ENCODE measurements around the gene FHIT.

FHIT gene

DNA sequence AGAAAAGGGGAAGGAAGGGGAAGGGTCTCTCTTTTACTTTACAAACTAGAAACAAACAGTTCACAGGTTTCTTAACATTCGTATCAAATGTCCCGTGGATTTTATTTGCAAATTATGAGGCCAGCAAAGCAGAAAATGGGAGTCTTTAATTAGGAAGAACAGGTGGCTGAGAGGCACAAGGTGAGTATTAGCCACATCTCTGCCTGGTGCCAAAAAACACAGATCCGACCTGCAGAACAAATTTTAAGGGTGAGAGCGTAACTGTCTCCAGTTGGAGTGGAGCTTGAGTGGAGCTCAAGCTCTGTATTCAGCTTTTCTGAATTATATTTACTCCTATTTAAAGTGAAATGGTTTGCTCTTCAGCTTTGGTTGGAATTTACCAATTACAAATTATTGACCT is 1004.9 kb downstream of the FHIT start:
- peaks cover 14% of the 10 kb centered on the region for H3K9me3 Mint-ChIP-seq
- peaks cover 21% of the 10 kb centered on the region for H3K4me1 Mint-ChIP-seq

DNA sequence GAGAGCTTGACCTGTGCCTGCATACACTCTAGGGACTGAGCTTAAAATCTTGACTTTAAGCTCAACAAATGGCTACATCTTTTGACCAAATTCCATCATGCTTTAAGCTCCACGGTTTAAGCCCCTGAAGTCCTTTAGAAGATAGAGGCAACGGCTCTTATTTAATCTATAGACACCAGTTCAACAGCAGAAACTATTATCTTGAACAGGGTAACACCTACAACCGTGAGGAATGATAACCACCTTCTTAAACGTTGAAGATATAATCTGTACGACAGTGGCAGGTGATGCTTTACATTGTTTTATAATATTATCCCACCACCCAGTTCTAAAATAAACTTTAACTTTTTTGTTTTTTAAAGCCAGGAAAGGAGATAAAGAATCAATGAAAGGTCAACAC is 1007.8 kb downstream of the FHIT start:
- no peaks in the 10 kb centered on the region for H3K27me3 Mint-ChIP-seq (ENCODE audit: low read depth, poor library complexity)
- peaks cover 12% of the 10 kb centered on the region for H3K9me3 Mint-ChIP-seq
- H3K27ac Mint-ChIP-seq, result no peak overlapping the region
- TF ChIP-seq, protein P1, sequence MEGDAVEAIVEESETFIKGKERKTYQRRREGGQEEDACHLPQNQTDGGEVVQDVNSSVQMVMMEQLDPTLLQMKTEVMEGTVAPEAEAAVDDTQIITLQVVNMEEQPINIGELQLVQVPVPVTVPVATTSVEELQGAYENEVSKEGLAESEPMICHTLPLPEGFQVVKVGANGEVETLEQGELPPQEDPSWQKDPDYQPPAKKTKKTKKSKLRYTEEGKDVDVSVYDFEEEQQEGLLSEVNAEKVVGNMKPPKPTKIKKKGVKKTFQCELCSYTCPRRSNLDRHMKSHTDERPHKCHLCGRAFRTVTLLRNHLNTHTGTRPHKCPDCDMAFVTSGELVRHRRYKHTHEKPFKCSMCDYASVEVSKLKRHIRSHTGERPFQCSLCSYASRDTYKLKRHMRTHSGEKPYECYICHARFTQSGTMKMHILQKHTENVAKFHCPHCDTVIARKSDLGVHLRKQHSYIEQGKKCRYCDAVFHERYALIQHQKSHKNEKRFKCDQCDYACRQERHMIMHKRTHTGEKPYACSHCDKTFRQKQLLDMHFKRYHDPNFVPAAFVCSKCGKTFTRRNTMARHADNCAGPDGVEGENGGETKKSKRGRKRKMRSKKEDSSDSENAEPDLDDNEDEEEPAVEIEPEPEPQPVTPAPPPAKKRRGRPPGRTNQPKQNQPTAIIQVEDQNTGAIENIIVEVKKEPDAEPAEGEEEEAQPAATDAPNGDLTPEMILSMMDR (IDR thresholded peaks at IDR 0.05), result no peak
- peaks cover 9% of the 10 kb centered on the region for H3K36me3 Mint-ChIP-seq (ENCODE audit: low read depth)
- H3K4me1 Mint-ChIP-seq, result peaks cover 5% of the 10 kb centered on the region
- no peak overlapping the region for H3K4me3 Mint-ChIP-seq
- DNase-seq, result no peak

More for the DNA sequence above, 1004.9 kb downstream of the FHIT start:
- H3K36me3 Mint-ChIP-seq (ENCODE audit: low read depth), result peaks cover 10% of the 10 kb centered on the region
- no peaks in the 10 kb centered on the region for H3K27me3 Mint-ChIP-seq (ENCODE audit: low read depth, poor library complexity)
- TF ChIP-seq, protein P1 (IDR thresholded peaks at IDR 0.05), result no peak
- DNase-seq, result no peak
- no peak overlapping the region for H3K27ac Mint-ChIP-seq
- no peak overlapping the region for H3K4me3 Mint-ChIP-seq

DNA sequence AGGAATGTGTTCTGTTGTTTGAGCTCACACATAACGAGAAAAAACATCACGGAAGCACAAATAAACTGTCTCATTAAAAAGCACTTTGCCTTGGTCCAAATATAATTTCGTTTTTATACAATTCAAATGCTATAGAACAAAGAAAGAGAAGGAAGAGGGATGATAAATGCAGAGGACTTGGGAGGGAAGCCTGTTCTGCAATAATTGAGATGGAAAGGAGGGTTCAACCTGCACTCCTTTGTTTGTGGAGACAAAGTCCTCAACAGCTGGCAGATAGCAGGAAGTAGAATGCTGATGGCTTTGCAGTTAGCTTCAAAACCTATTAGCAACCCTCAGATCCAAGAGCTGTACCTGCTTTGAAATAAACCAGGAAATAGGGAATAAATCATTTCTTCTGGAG is 1010.8 kb downstream of the FHIT start:
- Mint-ChIP-seq H3K9me3 (no peaks in the 10 kb centered on the region), H3K36me3 (ENCODE audit: low read depth) (no peaks in the 10 kb centered on the region), H3K27me3 (ENCODE audit: low read depth, poor library complexity) (no peaks in the 10 kb centered on the region), H3K27ac (no peak overlapping the region), H3K4me1 (peaks cover 5% of the 10 kb centered on the region), H3K4me3 (no peak overlapping the region)
- TF ChIP-seq, protein P1 (IDR thresholded peaks at IDR 0.05), result no peak
- no peak for DNase-seq

DNA sequence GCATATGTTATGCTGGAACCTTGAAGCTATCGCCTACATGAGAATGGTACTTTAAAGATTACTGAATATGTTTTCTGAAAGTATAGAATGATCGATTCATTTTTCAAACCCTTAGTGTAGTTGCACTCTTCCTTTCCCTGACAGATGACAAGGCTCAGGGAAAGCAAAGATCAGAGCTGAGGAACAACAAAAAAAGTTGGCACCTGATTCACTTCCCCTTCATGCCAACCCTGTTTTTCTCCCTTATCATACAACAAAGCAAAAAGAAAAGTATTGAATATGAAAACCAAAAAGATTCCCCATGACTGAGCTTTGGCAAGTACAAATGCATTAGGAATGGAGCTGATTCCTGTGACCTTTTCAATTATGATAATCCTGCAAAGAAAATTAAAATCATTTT is 1012.7 kb downstream of the FHIT start:
- H3K4me1 Mint-ChIP-seq, result peaks cover 5% of the 10 kb centered on the region
- H3K36me3 Mint-ChIP-seq (ENCODE audit: low read depth), result peaks cover 5% of the 10 kb centered on the region
- no peak for DNase-seq
- H3K27me3 Mint-ChIP-seq (ENCODE audit: low read depth, poor library complexity), result no peaks in the 10 kb centered on the region
- peaks cover 5% of the 10 kb centered on the region for H3K9me3 Mint-ChIP-seq
- TF ChIP-seq, protein P1 (IDR thresholded peaks at IDR 0.05), result no peak
- no peak overlapping the region for H3K4me3 Mint-ChIP-seq
- no peak overlapping the region for H3K27ac Mint-ChIP-seq

DNA sequence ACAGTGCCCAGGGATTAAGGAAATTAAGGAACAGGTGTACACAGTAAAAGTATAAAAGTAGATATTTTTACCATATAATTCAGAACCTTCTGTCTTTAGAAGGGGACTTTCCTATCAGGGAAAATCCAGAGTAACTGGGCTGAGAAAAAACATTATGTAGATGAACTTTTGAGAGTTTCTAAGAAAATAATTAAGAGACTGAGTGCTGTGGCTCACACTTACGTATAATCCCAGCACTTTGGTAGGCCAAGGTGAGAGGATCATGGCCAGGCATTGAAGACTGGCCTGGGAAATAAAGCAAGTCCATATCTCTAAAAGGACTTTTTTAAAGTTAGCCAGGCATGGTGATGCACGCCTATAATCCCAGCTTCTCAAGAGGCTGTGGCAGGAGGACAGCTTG is 1021.8 kb downstream of the FHIT start:
- TF ChIP-seq, protein P1 (IDR thresholded peaks at IDR 0.05), result no peak
- Mint-ChIP-seq H3K9me3 (peaks cover 9% of the 10 kb centered on the region), H3K27me3 (ENCODE audit: low read depth, poor library complexity) (peaks cover 9% of the 10 kb centered on the region), H3K27ac (no peak overlapping the region), H3K4me3 (no peak overlapping the region), H3K4me1 (peaks cover 27% of the 10 kb centered on the region), H3K36me3 (ENCODE audit: low read depth) (peaks cover 6% of the 10 kb centered on the region)
- DNase-seq, result no peak

DNA sequence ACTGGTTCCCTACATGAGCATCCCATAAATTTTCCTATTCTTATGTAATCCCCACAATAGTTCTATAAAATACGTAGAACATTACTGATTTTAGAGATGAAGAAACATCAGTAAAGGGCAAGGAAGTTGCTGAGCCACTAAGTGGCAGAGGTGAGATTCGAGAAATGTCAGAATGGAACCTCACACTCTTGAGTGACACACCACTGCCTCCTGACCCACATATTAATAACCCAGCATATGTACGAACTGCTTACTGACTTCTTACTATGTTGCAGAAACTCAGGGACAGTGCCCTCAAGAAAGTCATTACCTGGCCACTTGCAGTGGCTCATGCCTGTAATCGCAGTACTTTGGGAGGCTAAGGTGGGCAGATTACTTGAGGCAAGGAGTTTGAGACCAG is 1022.4 kb downstream of the FHIT start:
- peaks cover 9% of the 10 kb centered on the region for H3K27me3 Mint-ChIP-seq (ENCODE audit: low read depth, poor library complexity)
- DNase-seq, result no peak
- H3K4me1 Mint-ChIP-seq, result peaks cover 27% of the 10 kb centered on the region
- H3K9me3 Mint-ChIP-seq, result peaks cover 7% of the 10 kb centered on the region
- TF ChIP-seq, protein P1 (IDR thresholded peaks at IDR 0.05), result no peak
- no peak overlapping the region for H3K4me3 Mint-ChIP-seq
- peaks cover 3% of the 10 kb centered on the region for H3K36me3 Mint-ChIP-seq (ENCODE audit: low read depth)
- no peak overlapping the region for H3K27ac Mint-ChIP-seq
